ENCODE data around the gene GGN. TPM values are rescaled to one million over a fixed set of nuclear protein-coding genes. Genes with fewer than 3 reads are reported as not detected.

GGN gene
- total and polyA plus RNA-seq, 9 of the 15 experiments (the other 6 are each of a cell fraction or from before 2014, with no cell fraction given) = 0.15 to 0.33 TPM; not detected in 7

DNA sequence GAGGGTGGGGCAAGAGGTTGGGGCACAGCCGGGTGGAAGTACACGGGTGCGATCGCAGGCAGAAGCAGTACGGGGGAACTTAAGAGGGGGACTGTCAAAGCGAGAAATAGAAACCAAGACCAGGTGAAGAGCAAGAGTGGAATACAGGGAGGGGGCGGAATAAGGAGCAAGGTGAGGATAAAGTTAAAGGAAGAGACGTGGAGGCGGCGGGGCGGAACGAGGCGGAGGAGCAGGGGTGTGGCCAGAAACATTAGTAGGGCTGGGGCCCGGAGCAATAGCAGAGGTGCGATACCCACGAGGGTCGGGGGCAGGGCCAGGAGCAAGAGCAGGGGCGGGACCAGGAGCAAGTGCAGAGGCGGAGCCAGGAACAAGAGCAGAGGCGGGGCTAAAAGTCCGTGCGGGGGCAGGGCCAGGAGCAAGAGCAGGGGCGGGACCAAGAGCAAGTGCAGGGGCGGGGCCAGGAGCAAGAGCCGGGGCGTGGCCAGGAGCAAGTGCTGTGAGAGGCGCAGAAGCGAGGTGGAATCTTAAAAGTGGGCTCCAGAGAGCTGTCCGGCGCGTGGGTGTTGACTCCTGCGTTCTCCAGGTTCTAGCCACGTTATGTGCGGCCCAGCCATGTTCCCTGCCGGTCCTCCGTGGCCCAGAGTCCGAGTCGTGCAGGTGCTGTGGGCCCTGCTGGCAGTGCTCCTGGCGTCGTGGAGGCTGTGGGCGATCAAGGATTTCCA, 51.0 kb downstream of the GGN start (continued):
- TF ChIP-seq, protein P1, sequence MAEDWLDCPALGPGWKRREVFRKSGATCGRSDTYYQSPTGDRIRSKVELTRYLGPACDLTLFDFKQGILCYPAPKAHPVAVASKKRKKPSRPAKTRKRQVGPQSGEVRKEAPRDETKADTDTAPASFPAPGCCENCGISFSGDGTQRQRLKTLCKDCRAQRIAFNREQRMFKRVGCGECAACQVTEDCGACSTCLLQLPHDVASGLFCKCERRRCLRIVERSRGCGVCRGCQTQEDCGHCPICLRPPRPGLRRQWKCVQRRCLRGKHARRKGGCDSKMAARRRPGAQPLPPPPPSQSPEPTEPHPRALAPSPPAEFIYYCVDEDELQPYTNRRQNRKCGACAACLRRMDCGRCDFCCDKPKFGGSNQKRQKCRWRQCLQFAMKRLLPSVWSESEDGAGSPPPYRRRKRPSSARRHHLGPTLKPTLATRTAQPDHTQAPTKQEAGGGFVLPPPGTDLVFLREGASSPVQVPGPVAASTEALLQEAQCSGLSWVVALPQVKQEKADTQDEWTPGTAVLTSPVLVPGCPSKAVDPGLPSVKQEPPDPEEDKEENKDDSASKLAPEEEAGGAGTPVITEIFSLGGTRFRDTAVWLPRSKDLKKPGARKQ (CRISPR knock-in tag; IDR thresholded peaks at IDR 0.05) = no peak
- TF ChIP-seq, protein P2, sequence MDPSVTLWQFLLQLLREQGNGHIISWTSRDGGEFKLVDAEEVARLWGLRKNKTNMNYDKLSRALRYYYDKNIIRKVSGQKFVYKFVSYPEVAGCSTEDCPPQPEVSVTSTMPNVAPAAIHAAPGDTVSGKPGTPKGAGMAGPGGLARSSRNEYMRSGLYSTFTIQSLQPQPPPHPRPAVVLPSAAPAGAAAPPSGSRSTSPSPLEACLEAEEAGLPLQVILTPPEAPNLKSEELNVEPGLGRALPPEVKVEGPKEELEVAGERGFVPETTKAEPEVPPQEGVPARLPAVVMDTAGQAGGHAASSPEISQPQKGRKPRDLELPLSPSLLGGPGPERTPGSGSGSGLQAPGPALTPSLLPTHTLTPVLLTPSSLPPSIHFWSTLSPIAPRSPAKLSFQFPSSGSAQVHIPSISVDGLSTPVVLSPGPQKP (CRISPR knock-in tag; IDR thresholded peaks at IDR 0.05) = no peak
- TF ChIP-seq BDP1 (IDR thresholded peaks at IDR 0.05; ENCODE audit: insufficient read depth, insufficient read length) (no peak), PHF8 (IDR thresholded peaks at IDR 0.05; ENCODE audit: borderline replicate concordance, low read length) (peak; percentile 46; the same call in 1 of the 2 replicates), DACH1 (IDR thresholded peaks at IDR 0.05; ENCODE audit: partially characterized antibody) (no peak), RNF2 (IDR thresholded peaks at IDR 0.05) (no peak), CHD1 (IDR thresholded peaks at IDR 0.05; ENCODE audit: low read length) (no peak), JUN (IDR thresholded peaks at IDR 0.05; ENCODE audit: borderline replicate concordance, low read depth, low read length) (no peak), JUN (CRISPR knock-in tag; IDR thresholded peaks at IDR 0.05; ENCODE audit: borderline replicate concordance) (no peak), SP1 (CRISPR knock-in tag; IDR thresholded peaks at IDR 0.05) (peak; percentile 46), NFRKB (IDR thresholded peaks at IDR 0.05; ENCODE audit: low read depth) (no peak), SRSF9 (IDR thresholded peaks at IDR 0.05; ENCODE audit: borderline replicate concordance, low read depth, low read length) (no peak), ZBTB8A (IDR thresholded peaks at IDR 0.05; ENCODE audit: partially characterized antibody) (no peak), ZFP30 (CRISPR knock-in tag; IDR thresholded peaks at IDR 0.05; ENCODE audit: borderline replicate concordance) (no peak), MCM2 (IDR thresholded peaks at IDR 0.05; ENCODE audit: low read depth) (no peak), ARHGAP35 (IDR thresholded peaks at IDR 0.05; ENCODE audit: partially characterized antibody) (peak; percentile 69), L3MBTL2 (IDR thresholded peaks at IDR 0.05) (peak; percentile 88), NFYB (IDR thresholded peaks at IDR 0.05; ENCODE audit: extremely low read depth, insufficient read length) (no peak), RFX5 (IDR thresholded peaks at IDR 0.05; ENCODE audit: low read depth, low read length) (no peak)
- TF ChIP-seq, protein P3, sequence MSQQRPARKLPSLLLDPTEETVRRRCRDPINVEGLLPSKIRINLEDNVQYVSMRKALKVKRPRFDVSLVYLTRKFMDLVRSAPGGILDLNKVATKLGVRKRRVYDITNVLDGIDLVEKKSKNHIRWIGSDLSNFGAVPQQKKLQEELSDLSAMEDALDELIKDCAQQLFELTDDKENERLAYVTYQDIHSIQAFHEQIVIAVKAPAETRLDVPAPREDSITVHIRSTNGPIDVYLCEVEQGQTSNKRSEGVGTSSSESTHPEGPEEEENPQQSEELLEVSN (IDR thresholded peaks at IDR 0.05; ENCODE audit: borderline replicate concordance in 1 of 2, extremely low read depth in 1 of 2, insufficient read depth in 1 of 2, insufficient read length in 1 of 2, low read depth in 1 of 2, low read length in 1 of 2, poor library complexity in 1 of 2, severe bottlenecking in 1 of 2) = peak; percentile 63 to 67
- TF ChIP-seq, protein P4, sequence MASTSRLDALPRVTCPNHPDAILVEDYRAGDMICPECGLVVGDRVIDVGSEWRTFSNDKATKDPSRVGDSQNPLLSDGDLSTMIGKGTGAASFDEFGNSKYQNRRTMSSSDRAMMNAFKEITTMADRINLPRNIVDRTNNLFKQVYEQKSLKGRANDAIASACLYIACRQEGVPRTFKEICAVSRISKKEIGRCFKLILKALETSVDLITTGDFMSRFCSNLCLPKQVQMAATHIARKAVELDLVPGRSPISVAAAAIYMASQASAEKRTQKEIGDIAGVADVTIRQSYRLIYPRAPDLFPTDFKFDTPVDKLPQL (IDR thresholded peaks at IDR 0.05; ENCODE audit: extremely low read depth, insufficient read length) = no peak
- TF ChIP-seq, protein P5, sequence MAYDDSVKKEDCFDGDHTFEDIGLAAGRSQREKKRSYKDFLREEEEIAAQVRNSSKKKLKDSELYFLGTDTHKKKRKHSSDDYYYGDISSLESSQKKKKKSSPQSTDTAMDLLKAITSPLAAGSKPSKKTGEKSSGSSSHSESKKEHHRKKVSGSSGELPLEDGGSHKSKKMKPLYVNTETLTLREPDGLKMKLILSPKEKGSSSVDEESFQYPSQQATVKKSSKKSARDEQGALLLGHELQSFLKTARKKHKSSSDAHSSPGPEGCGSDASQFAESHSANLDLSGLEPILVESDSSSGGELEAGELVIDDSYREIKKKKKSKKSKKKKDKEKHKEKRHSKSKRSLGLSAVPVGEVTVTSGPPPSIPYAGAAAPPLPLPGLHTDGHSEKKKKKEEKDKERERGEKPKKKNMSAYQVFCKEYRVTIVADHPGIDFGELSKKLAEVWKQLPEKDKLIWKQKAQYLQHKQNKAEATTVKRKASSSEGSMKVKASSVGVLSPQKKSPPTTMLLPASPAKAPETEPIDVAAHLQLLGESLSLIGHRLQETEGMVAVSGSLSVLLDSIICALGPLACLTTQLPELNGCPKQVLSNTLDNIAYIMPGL (CRISPR knock-in tag; IDR thresholded peaks at IDR 0.05) = no peak

Measured in K562 (cell line).